Fibroblast of peridontal ligament (primary cell): ENCODE results near the gene AIF1.

Experiments
- DNase-seq: peaks from one replicate; pipeline ENCODE4 v3.0.0-alpha.2; 2010; ENCODE audit errors: extremely low read depth

Gene AIF1

DNA sequence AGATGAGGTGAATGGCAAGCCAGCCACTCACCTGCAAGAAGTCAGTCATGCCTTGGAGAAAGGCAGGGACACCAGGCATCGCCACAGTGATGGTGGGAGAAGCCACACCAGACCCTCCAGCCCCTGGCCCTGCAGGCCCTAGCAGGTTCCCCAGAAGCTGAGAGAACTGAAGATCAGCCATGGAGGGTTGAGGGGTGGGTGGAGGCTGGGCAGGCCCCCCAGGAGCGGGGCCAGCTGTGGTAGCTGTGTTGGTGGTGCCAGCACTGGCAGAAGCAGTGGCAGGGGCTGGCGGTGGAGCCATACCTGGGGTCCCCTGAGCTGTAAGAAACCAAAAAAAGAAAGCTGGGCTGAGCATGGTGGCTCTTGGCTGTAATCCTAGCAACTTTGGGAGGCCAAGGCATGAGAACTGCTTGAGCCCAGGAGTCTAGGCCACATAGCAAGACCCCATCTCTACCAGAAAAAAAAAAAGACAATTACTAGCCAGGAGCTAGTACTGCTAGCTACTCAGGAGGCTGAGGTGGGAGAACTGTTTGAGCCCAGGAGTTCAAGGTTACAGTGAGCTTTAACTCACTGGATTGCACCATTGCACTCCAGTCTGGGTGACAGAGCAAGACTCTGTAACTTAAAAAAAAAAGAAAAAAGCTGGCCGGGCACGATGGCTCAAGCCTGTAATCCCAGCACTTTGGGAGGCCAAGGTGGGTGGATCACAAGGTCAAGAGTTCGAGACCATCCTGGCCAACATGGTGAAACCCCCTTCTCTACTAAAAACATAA, 27.9 kb downstream of the AIF1 start:
- no peak for DNase-seq

DNA sequence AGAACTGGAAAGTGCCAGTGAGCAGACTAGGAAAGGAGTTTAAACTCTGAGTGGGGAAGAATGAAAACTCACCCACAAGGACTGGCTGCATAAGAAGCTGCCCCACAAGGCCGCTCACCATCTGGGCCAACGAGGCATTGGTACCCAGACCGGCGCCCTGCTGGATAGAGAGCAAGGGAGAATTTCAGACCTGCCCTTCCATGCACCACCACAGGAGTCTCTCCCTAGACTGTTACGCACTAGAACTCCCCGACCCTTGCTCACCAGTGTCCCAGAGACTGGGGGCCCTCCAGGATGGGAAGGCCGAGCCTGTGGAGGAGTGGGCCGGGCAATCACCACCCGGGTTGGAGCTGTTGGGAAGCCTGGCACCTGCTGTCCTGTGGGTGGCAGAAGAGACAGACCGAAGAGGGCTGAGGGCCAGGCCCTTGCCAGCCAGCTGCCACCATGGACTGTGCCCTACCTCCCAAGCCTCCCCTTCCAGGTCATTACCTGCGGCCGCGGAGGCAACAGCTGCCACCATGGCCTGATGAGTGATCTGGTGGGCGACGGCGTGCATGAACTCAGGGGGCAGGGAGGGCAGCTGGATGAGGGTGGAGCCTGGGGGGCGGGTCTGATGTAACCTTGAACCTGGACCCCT, 28.9 kb downstream of the AIF1 start:
- no peak for DNase-seq

DNA sequence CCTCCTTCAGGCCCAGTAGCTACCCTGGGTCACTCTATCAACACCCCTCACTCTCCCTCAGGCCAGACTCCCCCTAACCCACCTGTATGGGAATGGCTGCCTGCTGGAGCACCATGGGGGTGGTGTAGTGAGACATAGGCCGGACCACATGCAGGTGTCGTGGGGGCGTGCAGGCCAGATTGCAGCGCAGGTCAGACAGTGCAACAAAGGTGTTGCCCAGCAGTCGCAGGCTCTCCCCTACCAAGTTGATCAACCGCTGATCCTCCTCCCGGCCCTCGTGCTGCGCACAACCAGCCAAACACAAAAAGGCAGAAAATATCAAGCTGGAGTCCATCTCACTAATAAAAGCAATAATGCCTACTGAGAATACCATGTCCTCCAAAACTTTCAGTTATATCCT, 30.3 kb downstream of the AIF1 start:
- no peak for DNase-seq

DNA sequence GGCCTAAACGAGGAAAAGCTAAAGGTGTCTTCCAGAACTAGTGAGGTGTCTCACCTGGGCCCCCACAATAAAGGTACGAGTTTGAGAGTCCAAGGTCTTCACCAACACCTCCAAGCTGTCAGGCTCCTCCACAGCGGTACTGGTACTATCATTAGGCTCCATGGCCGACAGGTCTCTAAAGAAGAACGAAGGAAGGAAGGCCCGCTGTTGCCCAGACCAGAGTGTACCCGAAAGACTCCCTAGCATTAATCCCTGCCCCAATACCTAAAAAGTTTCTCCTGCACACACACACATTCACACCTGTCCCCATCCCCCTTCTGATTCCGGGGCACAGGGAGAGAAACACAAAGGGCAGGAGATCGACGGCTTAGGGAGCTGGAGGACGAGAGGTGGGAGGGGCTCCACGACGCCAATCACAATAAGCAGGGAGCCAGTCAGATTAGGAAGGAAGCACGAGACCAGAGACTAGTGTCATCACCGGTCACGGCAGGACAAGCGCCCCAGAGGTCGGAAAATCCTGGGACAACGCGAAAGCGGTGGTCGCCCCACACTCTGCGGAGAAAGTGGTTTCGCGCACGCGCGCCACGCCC, 36.7 kb downstream of the AIF1 start:
- peak; percentile 83 for DNase-seq

DNA sequence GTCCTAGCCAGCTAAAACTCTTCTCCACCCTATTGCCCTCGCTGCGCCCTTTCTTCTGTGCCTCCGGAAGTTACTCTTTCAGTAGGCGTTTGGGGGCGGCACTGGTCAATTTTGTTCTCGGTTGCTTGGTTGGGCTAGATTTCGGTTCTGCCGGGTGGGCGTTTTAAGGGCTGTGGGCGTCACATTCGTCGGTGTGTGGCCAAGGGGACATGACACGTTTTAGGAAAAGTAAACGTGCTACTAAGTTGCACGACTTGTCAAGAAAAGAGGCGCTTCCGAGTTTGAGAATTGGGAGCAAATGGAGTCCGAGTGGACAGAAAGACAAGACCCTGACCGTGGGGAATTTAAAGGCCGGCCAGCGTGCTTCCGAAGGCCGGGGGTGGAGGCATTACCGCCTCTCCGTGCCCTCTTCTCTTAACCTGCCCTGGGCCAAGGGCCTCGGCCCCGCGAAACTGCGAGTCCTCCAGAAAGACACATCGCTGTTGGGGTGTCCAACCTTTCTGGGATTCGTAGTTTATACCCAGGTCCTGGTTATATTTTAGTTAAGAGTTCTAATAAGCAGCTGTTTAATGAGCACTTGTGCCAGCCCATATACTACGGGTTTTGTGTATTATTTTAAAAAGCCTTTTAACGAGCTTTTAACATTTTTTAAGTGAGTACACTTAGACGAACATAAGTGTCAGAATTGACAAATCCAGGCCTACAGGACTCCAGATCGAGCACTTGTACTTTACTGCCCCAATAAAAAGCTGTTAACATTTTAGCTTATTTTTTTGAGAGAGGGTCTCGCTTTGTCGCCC, 38.1 kb downstream of the AIF1 start:
- no peak for DNase-seq

DNA sequence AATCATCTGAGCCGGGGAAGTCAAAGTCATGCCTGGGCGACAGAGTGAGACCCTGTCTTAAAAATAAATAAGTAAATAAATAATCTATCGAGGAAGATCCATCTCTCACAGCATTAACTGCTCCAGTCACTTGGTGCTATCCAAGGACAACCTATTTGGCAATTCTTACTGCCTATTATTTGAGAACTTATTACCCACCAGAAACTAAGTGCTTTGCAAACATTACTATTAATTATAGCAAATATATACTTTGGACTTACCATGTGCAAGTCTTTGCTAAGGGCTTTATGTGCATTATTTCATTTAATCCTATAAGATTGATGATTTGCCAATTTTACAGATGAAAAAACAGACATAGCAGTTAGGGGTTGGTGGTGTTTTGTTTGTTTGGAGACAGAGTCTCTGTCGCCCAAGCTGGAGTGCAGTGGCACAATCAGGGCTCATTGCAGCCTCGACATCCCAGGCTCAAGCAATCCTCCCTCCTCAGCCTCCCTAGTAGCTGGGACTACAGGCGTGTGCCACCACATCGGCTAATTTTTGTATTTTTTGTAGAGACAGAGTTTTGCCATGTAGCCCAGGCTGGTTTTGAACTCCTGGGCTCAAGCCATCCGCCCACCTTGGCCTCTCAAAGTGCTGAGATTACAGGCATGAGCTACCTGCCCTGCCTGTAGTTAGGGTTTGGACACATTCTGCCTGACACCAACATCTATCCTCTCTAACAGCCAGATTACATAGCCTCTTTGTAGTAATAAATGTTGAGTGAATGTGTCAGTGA, 39.7 kb downstream of the AIF1 start:
- no peak for DNase-seq

DNA sequence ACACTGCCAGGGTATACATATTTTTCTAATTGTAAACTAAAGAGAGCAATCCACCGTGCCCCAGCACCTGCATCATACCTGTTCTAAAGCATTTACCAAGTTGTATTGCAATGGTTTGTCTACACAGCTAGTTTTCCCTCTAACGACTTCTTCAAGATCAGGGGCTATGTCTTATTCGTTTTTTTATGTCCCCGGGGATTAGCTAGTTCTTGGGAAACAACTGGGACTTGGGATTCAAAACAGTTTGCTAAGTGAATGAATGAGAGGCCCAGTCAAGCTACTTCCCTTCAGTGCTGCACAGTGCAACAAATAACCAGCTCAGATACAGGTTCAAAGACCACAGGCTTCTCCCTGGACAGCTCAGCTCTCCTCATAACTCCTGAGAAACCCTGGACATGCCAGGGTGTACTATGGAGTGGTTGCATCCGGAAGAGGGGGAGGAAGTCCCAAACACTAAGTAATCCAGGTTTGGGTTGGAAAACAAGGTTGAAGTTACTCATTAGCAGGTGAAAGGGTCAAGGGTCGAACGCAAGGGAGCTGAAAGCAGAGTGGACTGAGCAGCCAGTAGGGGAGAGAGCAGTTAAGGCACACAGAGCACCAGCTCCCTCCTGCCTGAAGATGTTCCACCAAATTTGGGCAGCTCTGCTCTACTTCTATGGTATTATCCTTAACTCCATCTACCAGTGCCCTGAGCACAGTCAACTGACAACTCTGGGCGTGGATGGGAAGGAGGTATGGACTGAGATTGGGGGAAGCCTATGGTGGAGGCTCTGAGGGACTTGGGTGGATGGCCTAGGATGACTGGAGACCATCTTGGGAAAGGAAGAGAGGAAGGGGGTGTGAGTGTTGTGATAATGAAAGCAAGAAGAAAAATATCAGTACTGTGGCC, 40.6 kb downstream of the AIF1 start, which contains the start of gene APOM:
Gene APOM (plus strand): TSS at position 546 of the 889 bp plus-strand sequence. CDS start 73 bp downstream, at position 619.
- no peak for DNase-seq

DNA sequence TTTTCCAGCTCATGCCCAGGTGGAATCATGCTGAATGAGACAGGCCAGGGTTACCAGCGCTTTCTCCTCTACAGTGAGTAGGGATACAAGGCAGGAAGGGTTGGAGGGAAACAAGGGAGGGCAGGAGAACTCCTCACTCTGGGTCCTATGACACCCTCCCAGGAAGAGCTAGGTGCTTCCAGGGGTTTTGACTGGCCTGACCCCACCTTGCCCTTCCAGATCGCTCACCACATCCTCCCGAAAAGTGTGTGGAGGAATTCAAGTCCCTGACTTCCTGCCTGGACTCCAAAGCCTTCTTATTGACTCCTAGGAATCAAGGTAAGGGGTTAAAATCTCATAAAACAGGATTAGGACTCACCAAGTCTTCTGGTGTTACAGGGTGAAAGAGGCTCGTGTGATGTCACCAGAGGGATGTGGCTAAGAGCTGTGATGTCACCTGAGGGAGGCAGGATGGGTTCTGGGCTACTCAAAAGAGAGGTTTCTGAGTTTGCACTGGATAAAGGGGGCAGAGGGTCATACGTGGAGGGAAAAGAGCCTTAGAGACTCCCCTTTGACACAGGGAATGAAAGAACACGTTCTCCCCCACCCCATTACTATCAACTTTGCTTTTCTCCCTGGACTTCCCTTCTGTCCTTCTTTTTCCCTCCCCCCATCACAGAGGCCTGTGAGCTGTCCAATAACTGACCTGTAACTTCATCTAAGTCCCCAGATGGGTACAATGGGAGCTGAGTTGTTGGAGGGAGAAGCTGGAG, 42.5 kb downstream of the AIF1 start:
- DNase-seq = no peak

DNA sequence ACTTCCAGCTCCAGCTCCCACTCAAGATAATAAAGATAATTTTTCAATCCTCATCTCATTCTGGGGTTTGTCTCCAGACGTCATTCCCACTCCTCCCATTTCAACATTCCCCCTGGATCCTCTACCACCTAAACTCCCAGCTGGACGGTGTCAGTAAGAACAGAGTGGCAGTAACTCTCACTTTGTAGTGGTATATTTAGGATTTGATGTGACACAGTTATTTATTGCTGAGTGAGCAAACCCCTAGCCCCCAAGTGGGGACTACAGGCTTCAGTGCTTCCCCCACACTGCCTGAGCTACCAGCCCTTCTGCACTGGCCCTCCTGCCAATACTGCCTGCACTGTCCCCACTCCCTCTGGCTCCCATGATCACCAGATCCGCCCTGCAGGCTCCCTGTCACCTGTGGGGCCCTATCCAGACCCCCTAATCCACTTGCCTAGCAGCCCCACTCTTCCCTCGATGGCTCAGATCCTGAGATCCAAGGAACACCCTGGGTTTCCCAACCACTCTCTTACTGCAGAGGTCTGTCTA, 43.2 kb downstream of the AIF1 start:
- DNase-seq = no peak

DNA sequence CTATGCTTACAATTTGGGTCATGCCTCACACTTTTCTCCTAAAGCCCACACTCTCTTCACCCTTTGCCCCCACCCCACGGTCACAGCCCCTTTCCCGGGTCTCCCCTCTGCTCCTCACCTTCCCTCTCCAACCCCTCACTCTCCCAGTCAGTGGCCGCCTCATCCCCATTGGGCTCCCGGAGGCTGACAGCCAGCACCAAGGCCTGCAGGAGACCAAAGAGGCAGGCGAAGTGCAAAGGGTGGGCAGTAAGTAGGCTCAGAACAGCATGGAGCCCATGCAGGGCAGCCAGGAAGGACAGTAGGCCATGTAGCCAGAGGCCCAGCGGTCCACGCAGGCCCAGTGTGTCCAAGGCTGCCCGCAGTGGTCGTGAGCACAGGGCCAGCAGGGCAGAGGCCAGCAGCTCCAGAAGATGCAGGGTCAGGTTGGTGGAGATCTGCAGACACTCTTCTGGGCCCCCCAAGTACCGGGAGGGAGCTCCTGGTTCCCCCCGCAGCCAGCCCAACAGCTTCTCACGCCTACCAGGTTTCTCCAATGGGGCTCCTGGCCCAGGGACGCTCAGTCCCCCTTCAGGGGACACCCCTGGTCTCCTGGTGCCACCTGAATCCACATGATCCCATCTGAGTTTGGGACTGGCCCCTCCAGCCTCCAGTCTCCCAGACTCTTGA, 44.1 kb downstream of the AIF1 start:
- DNase-seq = no peak

DNA sequence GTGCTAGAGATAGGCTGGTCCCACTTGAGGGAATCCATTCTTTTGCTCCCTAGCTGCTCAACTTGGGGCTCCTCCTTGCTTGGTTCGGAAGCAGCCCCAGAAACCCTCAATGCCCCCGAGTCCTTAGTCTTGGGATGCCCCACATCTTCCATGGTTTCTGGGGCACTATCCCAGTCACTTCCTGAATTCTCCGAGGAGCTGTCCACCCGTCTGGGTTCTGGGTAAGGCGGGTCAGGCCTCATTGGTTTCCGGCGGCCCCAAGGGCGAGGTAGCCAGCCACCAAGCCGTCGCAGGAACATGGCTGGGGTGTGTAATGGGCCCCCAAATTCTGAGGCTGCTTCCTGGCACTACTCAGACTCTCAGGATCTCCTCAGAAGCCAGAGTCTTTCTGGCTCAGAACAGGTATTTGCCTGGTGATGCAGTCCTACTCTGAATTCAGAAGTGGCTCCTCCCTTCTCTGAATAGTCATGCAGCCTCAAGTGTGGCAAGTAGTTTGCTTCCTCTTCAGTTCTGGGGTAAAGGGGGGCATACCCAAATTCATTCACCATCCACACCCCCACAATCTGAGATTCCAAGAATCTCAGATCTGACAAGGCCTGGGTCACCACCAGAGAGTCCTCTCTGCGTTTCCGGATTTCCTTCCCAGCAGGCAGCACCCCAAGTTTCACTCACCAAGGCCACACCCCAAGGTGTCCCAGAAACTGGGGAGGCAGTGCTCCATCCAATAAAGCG, 44.8 kb downstream of the AIF1 start:
- DNase-seq = peak; percentile 33

DNA sequence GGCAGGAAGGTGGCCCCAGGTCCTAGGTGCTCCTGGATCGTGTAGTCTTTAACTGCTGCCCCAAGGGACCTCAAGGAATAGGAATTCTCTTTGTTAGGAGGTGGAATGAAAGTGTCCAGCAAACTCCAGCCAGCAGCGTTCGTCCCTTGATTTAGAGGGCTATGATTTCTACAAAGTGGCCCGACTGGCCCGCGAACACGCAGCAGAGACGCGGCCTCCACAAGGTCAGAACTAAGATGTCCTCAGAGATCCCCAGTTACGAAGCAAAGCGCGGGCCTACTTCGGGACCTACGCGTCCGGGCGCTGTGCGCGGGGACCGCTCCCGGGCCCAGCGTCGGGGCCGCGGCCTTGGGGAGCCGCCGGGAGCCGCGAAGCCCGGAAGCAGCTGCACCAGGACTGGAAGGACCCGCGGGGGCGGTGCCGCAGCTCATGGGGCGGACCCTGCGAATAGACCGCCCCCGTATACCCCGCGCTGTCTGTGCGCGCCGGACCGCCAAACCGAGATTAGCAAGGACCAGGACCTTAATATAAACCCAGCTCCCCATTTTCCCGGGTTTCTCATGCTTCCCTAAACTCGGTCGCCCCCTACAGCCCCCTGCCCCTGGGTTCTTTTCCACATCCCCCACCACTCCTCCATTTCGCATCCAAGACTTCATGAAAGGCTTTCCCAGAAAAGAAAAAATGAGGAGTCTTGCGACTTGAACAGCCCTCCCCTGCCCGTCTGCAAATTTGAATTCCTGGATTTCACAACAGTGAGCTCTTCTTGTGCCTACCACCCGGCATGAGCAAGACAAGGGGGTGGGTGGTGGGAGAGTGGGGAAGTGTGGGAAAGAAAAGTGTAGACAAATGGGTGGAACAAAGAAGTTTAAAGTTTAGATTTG, 45.6 kb downstream of the AIF1 start, which contains the start of gene C6orf47:
Gene C6orf47 (minus strand): TSS at position 398 of the 881 bp plus-strand sequence. CDS start 831 bp downstream, outside the sequence.
- DNase-seq = peak; percentile 65

DNA sequence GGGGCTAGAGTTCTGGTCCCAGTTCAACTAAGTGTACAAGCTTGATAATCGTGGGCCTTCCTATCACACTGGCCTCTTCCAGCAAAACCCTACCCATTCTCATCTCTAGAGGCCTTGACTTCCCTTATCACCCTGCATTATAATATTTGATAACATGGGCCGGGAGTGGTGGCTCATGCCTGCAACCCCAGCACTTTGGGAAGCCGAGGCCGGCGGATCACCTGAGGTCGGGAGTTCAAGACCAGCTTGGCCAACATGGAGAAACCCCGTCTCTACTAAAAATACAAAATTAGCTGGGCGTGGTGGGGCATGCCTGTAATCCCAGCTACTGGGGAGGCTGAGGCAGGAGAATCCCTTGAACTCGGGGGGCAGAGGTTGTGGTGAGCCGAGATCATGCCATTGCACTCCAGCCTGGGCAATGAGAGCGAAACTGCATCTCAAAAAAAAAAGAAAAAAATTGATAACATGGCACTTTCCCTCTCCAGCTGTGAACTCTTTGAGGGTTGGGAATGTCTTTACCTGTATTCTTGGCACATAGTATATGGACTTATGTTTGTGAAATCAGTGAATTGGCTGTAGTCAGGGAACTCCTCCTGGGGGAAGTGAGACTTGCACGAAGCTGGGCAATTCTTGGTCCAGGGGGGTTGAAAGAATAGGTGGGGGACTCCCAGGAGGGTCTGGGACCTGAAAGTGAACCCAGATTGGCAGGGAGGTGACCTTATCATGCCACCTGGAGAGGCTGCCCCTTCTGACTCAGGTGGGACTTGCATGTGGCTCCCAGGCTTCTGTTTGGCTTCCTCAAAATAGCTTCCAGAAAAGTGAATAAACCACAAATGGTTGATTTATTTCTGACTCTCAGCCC, 46.5 kb downstream of the AIF1 start:
- DNase-seq = no peak

DNA sequence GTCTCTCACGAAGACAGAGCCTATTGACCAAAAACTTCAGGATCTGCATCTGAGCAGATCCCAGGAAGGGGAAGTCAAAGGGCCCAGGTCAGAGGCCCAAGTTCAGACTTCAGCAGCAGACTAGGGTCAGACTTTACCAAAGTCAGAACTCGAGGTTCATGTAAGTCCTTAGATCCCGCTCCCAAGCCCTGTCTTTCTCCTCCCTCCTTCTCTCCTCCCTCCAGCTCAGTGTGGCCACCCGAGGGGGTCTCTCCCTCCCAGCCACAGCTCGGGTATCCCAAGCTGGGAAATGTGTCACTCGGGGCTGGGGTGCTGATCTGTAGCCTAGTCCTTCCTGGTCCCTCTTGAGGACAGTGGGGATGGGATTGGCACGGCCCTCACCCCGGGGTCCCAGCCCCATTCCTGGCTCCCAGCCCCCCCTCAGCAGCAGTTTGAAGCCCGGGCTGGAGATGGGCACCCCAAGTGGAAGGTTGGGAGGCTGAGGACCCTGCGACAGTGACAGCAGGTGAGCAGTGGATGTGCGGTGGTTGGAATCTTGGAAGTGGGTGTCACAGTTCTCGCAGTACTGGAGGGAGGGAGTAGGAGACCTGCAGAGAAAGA, 47.2 kb downstream of the AIF1 start:
- DNase-seq = no peak

DNA sequence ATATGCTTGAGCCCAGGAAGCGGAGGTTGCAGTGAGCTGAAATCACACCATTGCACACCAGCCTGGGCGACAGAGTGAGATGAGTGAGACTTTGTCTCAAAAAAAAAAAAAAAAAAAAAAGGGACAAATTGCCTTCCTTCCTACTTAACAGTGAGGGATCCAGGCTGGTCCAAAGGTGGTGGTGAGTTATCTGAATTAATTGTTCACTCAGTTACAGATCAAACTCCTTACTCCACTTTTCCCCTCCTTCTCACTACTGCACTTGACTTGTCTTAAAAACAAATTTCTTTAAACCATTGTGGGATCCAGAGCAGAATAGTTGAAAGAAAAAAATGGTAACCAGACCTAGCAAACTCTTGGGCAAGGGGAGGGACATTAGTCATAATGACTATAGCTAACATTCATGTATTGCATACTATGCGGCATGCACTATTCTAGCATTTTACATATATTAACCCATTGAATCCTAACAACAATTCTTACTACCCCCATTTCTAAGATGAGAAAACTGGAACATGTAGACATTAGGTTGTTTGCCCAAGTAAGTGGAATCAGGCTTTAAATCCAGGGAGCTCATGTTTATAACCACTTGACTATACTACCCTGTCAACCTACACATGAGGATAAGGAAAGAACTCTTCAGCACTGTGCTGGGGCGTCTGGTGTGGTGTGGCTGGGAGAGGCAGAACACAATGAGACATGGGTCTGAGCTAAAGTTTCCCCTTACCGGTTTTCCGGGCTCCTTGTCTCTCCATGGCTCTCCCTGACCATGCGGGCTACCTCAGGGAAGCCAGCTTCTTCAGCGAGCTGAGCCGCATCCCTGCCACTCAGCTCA, 48.3 kb downstream of the AIF1 start:
- peak; percentile 51 for DNase-seq
